HepG2 (cell line): ENCODE data around the gene TJP1. TPM values are rescaled to one million over a fixed set of nuclear protein-coding genes. Genes with fewer than 3 reads are reported as not detected.
A peak's percentile ranks its signal among the peaks of the same experiment; 100 is the strongest.

ENCODE experiments used
- CEBPB ChIP-seq: IDR thresholded peaks from 2 replicates; pipeline ENCODE4 v1.6.1; 2011; ENCODE audit warnings: low read depth, low read length, improper control_type of control experiment, borderline replicate concordance
- KAT8 ChIP-seq: IDR thresholded peaks from 2 replicates; pipeline ENCODE4 v1.6.1; 2016; ENCODE audit warnings: missing genetic modification reagents, missing compliant biosample characterization
- KLF15 ChIP-seq: sonication (generic); formaldehyde crosslinking; IDR thresholded peaks from 2 replicates; pipeline ENCODE4 v1.8.1; 2023; ENCODE audit warnings: borderline replicate concordance, mild to moderate bottlenecking, inconsistent platforms, missing genetic modification reagents, mixed read lengths
- RAD21 ChIP-seq: fragments of 450-650 bp; formaldehyde crosslinking; IDR thresholded peaks from 2 replicates; pipeline ENCODE4 v1.5.0; 2020; ENCODE audit warnings: mild to moderate bottlenecking
- SAP130 ChIP-seq: IDR thresholded peaks from 2 replicates; pipeline ENCODE4 v1.6.1; 2016; ENCODE audit warnings: low read depth
- SMC3 ChIP-seq: IDR thresholded peaks from 2 replicates; pipeline ENCODE4 v1.6.1; 2011; ENCODE audit warnings: low read length, improper control_type of control experiment
- SOX5 ChIP-seq: IDR thresholded peaks from 2 replicates; pipeline ENCODE4 v1.6.1; 2016; ENCODE audit warnings: borderline replicate concordance
- SP2 ChIP-seq: sonication (generic); formaldehyde crosslinking; IDR thresholded peaks from 2 replicates; pipeline ENCODE4 v1.5.1; 2020; ENCODE audit warnings: mild to moderate bottlenecking, missing genetic modification reagents
- STAG1 ChIP-seq: sonication (generic); formaldehyde crosslinking; IDR thresholded peaks from 2 replicates; pipeline ENCODE4 v1.4.0; 2020; ENCODE audit warnings: missing genetic modification reagents
- TGIF2 ChIP-seq: IDR thresholded peaks from 2 replicates; pipeline ENCODE4 v1.6.1; 2016; ENCODE audit warnings: control low read depth, missing compliant biosample characterization
- ZNF501 ChIP-seq: sonication (generic); formaldehyde crosslinking; IDR thresholded peaks from 2 replicates; pipeline ENCODE4 v1.5.1; 2020; ENCODE audit warnings: mild to moderate bottlenecking, moderate library complexity, missing genetic modification reagents
- ZNF720 ChIP-seq: sonication (generic); formaldehyde crosslinking; IDR thresholded peaks from 2 replicates; pipeline ENCODE4 v1.4.0; 2020; ENCODE audit warnings: missing genetic modification reagents
- polyA plus RNA-seq, 8 experiments: library from polyadenylated mRNA; depleted of rRNA in 3 of 8; stranded (reverse) in 7 of 8; unstranded in 1 of 8; fragments of >200 nt; fragmentation: Illumina TruSeq in 4 of 8; extraction: Trizol in 4 of 8; gene quantifications; 2 replicates each; pipeline versions ENCODE4 v1.2.1 to v1.2.3, GENCODE V29; 2011 to 2016; ENCODE audit warnings: low read depth in 4 of 8, missing spikeins in 1 of 8, mixed read lengths in 1 of 8; ENCODE audit not compliant: insufficient read depth in 1 of 8
- total RNA-seq, 5 experiments: library from RNA; depleted of rRNA; stranded (reverse); fragments of >200 nt; fragmentation: Illumina TruSeq; extraction: Trizol; gene quantifications; 2 replicates each; pipeline ENCODE4 v1.2.3, GENCODE V29; 2016; ENCODE audit warnings: low read depth in 1 of 5
- TF ChIP-seq, protein P1 (sequence below): sonication (generic); formaldehyde crosslinking; IDR thresholded peaks from 2 replicates; pipeline ENCODE4 v1.4.0; 2020; ENCODE audit warnings: mild to moderate bottlenecking, missing genetic modification reagents, borderline replicate concordance
- TF ChIP-seq, protein P2 (sequence below): sonication (generic); formaldehyde crosslinking; IDR thresholded peaks from 2 replicates; pipeline ENCODE4 v1.4.0; 2020; ENCODE audit warnings: missing genetic modification reagents
- TF ChIP-seq, protein P3 (sequence below): sonication (generic); formaldehyde crosslinking; IDR thresholded peaks from 2 replicates; pipeline ENCODE4 v1.4.0; 2020; ENCODE audit warnings: missing genetic modification reagents
- TF ChIP-seq, protein P4 (sequence below): sonication (generic); formaldehyde crosslinking; IDR thresholded peaks from 2 replicates; pipeline ENCODE4 v1.4.0; 2020; ENCODE audit warnings: missing genetic modification reagents

Gene TJP1
- total and polyA plus RNA-seq, 2 of the 13 experiments (the other 11 are each of a cell fraction or from before 2014, with no cell fraction given): 25.9 to 27.1 TPM

DNA sequence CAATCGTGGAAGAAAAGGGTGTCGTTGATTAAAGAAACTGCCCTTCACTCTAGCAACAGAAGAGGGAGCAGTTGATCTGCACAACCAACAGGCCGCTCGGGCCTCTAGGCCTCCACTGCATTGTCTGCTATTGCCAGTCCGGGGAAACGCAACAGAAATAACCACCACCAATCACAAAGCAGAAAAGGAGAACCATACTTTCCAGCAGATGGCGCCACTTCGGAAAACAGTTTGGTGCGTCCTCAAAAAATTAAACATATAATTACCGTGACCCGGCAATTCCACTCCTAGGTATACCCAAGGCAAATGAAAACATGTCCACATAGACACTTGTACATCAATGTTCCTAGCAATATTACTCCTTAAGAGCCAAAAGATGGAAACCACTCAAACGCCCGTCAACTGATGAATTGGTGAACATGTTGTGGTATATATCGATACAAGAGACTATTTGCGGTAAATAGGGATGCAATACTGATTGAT is 154.1 kb downstream of the TJP1 start (continued):
- TF ChIP-seq, protein P1, sequence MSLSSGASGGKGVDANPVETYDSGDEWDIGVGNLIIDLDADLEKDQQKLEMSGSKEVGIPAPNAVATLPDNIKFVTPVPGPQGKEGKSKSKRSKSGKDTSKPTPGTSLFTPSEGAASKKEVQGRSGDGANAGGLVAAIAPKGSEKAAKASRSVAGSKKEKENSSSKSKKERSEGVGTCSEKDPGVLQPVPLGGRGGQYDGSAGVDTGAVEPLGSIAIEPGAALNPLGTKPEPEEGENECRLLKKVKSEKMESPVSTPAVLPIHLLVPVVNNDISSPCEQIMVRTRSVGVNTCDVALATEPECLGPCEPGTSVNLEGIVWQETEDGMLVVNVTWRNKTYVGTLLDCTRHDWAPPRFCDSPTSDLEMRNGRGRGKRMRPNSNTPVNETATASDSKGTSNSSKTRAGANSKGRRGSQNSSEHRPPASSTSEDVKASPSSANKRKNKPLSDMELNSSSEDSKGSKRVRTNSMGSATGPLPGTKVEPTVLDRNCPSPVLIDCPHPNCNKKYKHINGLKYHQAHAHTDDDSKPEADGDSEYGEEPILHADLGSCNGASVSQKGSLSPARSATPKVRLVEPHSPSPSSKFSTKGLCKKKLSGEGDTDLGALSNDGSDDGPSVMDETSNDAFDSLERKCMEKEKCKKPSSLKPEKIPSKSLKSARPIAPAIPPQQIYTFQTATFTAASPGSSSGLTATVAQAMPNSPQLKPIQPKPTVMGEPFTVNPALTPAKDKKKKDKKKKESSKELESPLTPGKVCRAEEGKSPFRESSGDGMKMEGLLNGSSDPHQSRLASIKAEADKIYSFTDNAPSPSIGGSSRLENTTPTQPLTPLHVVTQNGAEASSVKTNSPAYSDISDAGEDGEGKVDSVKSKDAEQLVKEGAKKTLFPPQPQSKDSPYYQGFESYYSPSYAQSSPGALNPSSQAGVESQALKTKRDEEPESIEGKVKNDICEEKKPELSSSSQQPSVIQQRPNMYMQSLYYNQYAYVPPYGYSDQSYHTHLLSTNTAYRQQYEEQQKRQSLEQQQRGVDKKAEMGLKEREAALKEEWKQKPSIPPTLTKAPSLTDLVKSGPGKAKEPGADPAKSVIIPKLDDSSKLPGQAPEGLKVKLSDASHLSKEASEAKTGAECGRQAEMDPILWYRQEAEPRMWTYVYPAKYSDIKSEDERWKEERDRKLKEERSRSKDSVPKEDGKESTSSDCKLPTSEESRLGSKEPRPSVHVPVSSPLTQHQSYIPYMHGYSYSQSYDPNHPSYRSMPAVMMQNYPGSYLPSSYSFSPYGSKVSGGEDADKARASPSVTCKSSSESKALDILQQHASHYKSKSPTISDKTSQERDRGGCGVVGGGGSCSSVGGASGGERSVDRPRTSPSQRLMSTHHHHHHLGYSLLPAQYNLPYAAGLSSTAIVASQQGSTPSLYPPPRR: no peak
- TF ChIP-seq ZNF720 (CRISPR knock-in tag) (no peak), SP2 (CRISPR knock-in tag) (0 out of 2 replicates have a peak, but pooled peaks have one; percentile 19), SMC3 (peak; percentile 94), SAP130 (peak; percentile 22; the same call in 1 of the 2 replicates), SOX5 (CRISPR knock-in tag) (peak; percentile 19; the same call in 1 of the 2 replicates), ZNF501 (CRISPR knock-in tag) (0 out of 2 replicates have a peak, but pooled peaks have one; percentile 33), RAD21 (CRISPR knock-in tag) (peak; percentile 91), CEBPB (no peak), KLF15 (no peak), TGIF2 (CRISPR knock-in tag) (0 out of 2 replicates have a peak, but pooled peaks have one; percentile 26), STAG1 (CRISPR knock-in tag) (peak; percentile 95), KAT8 (CRISPR knock-in tag) (peak; percentile 41; the same call in 1 of the 2 replicates)
- TF ChIP-seq, protein P2, sequence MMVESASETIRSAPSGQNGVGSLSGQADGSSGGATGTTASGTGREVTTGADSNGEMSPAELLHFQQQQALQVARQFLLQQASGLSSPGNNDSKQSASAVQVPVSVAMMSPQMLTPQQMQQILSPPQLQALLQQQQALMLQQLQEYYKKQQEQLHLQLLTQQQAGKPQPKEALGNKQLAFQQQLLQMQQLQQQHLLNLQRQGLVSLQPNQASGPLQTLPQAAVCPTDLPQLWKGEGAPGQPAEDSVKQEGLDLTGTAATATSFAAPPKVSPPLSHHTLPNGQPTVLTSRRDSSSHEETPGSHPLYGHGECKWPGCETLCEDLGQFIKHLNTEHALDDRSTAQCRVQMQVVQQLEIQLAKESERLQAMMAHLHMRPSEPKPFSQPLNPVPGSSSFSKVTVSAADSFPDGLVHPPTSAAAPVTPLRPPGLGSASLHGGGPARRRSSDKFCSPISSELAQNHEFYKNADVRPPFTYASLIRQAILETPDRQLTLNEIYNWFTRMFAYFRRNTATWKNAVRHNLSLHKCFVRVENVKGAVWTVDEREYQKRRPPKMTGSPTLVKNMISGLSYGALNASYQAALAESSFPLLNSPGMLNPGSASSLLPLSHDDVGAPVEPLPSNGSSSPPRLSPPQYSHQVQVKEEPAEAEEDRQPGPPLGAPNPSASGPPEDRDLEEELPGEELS (CRISPR knock-in tag): 0 out of 2 replicates have a peak, but pooled peaks have one; percentile 37
- TF ChIP-seq, protein P3, sequence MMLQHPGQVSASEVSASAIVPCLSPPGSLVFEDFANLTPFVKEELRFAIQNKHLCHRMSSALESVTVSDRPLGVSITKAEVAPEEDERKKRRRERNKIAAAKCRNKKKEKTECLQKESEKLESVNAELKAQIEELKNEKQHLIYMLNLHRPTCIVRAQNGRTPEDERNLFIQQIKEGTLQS (CRISPR knock-in tag): no peak
- TF ChIP-seq, protein P4, sequence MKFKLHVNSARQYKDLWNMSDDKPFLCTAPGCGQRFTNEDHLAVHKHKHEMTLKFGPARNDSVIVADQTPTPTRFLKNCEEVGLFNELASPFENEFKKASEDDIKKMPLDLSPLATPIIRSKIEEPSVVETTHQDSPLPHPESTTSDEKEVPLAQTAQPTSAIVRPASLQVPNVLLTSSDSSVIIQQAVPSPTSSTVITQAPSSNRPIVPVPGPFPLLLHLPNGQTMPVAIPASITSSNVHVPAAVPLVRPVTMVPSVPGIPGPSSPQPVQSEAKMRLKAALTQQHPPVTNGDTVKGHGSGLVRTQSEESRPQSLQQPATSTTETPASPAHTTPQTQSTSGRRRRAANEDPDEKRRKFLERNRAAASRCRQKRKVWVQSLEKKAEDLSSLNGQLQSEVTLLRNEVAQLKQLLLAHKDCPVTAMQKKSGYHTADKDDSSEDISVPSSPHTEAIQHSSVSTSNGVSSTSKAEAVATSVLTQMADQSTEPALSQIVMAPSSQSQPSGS: 0 out of 2 replicates have a peak, but pooled peaks have one; percentile 25
